HG02623 (cell line): ENCODE data around the gene TLCD3B.

Experiments used
- ATAC-seq: cut with Tn5 transposase; IDR thresholded peaks from one replicate; pipeline ENCODE4 v1.9.1; 2021; ENCODE audit warnings: moderate library complexity; ENCODE audit not compliant: unreplicated experiment

Gene TLCD3B

GRCh38 chr16:29975134-29975538 is 55.9 kb downstream of the TLCD3B start:
- no peak for ATAC-seq
